Transverse colon (tissue), 3 donors: Measurements from ENCODE around the gene LAMC1.

ENCODE experiments used
- POLR2A ChIP-seq: fragments of 450-650 bp; IDR thresholded peaks from one replicate; pipeline ENCODE4 v1.6.1; 2016; ENCODE audit warnings: antibody characterized with exemption, mild to moderate bottlenecking, moderate library complexity
- TF ChIP-seq, protein P1 (sequence below), 5 experiments: fragments of 200-600 bp in 3 of 5; fragments of 450-650 bp in 2 of 5; sonication (generic) in 3 of 5; IDR thresholded peaks; 1 replicate in 2 of 5; 2 replicates in 3 of 5; pipeline ENCODE4 v1.5.1; 2016 to 2017; ENCODE audit warnings: antibody characterized with exemption in 5 of 5, inconsistent platforms in 3 of 5, mild to moderate bottlenecking in 2 of 5, moderate library complexity in 1 of 5

DNA sequence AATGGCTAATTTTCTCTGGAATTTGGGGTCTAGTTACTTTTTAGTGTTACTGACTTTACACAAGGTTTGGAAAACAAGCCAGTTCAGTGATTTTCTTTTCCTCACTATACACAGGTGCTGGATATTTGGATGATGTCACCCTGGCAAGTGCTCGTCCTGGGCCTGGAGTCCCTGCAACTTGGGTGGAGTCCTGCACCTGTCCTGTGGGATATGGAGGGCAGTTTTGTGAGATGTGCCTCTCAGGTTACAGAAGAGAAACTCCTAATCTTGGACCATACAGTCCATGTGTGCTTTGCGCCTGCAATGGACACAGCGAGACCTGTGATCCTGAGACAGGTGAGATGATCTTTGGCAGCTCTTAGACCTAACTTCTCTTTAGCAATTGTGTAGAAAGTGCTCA lies 98.4 kb downstream of the LAMC1 start:
- TF ChIP-seq, protein P1, sequence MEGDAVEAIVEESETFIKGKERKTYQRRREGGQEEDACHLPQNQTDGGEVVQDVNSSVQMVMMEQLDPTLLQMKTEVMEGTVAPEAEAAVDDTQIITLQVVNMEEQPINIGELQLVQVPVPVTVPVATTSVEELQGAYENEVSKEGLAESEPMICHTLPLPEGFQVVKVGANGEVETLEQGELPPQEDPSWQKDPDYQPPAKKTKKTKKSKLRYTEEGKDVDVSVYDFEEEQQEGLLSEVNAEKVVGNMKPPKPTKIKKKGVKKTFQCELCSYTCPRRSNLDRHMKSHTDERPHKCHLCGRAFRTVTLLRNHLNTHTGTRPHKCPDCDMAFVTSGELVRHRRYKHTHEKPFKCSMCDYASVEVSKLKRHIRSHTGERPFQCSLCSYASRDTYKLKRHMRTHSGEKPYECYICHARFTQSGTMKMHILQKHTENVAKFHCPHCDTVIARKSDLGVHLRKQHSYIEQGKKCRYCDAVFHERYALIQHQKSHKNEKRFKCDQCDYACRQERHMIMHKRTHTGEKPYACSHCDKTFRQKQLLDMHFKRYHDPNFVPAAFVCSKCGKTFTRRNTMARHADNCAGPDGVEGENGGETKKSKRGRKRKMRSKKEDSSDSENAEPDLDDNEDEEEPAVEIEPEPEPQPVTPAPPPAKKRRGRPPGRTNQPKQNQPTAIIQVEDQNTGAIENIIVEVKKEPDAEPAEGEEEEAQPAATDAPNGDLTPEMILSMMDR (IDR thresholded peaks at IDR 0.05) = no peak
- TF ChIP-seq POLR2A = no peak
